Neural cell (in vitro differentiated cells): ENCODE measurements around the gene RASAL1.

ENCODE experiments used
- EP300 ChIP-seq: fragments of 450-650 bp; conservative IDR thresholded peaks from 2 replicates; pipeline ENCODE4 v1.6.1; 2014; ENCODE audit warnings: antibody characterized with exemption, mild to moderate bottlenecking, moderate library complexity; ENCODE audit not compliant: poor library complexity, severe bottlenecking
- EZH2 ChIP-seq: fragments of 200-600, 300-800 bp; shearing (Covaris generic), sonication (generic); IDR thresholded peaks from 2 replicates; pipeline ENCODE4 v1.6.1; 2014; ENCODE audit warnings: antibody characterized with exemption, low read length, borderline replicate concordance, mild to moderate bottlenecking; ENCODE audit not compliant: insufficient read depth, poor library complexity, severe bottlenecking
- POLR2AphosphoS5 ChIP-seq: IDR thresholded peaks from 2 replicates; pipeline ENCODE4 v1.6.1; 2012
- RAD21 ChIP-seq: fragments of 450-650 bp; conservative IDR thresholded peaks from 2 replicates; pipeline ENCODE4 v1.6.1; 2014; ENCODE audit warnings: antibody characterized with exemption, mild to moderate bottlenecking, moderate library complexity
- SMC3 ChIP-seq: fragments of 450-650 bp; conservative IDR thresholded peaks from 2 replicates; pipeline ENCODE4 v1.6.1; 2014; ENCODE audit warnings: antibody characterized with exemption, mild to moderate bottlenecking, moderate library complexity; ENCODE audit not compliant: poor library complexity
- TAF1 ChIP-seq: IDR thresholded peaks from 2 replicates; pipeline ENCODE4 v1.6.1; 2012; ENCODE audit warnings: low read depth
- TF ChIP-seq, protein P1 (sequence below): fragments of 450-650 bp; IDR thresholded peaks from 2 replicates; pipeline ENCODE4 v1.5.1; 2014; ENCODE audit warnings: antibody characterized with exemption, mild to moderate bottlenecking, moderate library complexity; ENCODE audit not compliant: poor library complexity, severe bottlenecking
- TF ChIP-seq, protein P2 (sequence below): IDR thresholded peaks from 2 replicates; pipeline ENCODE4 v1.6.1; 2012; ENCODE audit warnings: borderline replicate concordance

DNA sequence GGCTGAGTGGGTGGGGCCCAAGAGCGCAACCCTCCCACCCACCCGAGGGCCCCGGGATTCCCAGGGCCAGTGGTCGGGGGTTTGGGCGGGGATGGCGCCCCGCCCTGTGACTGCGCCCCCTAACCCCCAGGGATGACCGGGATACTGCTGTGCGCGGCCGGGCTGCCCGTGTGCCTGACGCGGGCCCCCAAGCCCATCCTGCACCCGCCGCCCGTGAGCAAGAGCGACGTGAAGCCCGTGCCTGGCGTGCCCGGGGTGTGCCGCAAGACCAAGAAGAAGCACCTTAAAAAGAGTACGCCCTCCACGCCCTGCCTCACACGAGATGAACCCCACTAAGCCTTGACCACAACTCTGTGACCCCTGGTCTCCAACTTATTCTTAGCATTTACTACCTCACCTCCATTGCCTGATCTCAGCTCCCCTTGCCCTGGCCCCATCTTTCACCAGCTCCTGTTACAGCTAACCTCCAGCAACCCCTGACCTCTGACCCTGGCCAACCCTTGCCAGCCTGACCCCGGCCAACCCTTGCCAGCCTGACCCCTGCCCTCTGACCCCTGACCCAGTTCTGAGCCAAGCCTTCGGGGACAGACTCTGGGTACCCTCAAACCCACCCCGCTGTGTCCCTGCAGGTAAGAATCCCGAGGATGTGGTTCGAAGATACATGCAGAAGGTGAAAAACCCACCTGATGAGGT, 42.0 kb downstream of the RASAL1 start:
- TF ChIP-seq, protein P1, sequence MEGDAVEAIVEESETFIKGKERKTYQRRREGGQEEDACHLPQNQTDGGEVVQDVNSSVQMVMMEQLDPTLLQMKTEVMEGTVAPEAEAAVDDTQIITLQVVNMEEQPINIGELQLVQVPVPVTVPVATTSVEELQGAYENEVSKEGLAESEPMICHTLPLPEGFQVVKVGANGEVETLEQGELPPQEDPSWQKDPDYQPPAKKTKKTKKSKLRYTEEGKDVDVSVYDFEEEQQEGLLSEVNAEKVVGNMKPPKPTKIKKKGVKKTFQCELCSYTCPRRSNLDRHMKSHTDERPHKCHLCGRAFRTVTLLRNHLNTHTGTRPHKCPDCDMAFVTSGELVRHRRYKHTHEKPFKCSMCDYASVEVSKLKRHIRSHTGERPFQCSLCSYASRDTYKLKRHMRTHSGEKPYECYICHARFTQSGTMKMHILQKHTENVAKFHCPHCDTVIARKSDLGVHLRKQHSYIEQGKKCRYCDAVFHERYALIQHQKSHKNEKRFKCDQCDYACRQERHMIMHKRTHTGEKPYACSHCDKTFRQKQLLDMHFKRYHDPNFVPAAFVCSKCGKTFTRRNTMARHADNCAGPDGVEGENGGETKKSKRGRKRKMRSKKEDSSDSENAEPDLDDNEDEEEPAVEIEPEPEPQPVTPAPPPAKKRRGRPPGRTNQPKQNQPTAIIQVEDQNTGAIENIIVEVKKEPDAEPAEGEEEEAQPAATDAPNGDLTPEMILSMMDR, result no peak
- TF ChIP-seq EZH2, result no peak
- no peak for TF ChIP-seq POLR2AphosphoS5
- no peak for TF ChIP-seq RAD21
- no peak for TF ChIP-seq TAF1
- TF ChIP-seq, protein P2, sequence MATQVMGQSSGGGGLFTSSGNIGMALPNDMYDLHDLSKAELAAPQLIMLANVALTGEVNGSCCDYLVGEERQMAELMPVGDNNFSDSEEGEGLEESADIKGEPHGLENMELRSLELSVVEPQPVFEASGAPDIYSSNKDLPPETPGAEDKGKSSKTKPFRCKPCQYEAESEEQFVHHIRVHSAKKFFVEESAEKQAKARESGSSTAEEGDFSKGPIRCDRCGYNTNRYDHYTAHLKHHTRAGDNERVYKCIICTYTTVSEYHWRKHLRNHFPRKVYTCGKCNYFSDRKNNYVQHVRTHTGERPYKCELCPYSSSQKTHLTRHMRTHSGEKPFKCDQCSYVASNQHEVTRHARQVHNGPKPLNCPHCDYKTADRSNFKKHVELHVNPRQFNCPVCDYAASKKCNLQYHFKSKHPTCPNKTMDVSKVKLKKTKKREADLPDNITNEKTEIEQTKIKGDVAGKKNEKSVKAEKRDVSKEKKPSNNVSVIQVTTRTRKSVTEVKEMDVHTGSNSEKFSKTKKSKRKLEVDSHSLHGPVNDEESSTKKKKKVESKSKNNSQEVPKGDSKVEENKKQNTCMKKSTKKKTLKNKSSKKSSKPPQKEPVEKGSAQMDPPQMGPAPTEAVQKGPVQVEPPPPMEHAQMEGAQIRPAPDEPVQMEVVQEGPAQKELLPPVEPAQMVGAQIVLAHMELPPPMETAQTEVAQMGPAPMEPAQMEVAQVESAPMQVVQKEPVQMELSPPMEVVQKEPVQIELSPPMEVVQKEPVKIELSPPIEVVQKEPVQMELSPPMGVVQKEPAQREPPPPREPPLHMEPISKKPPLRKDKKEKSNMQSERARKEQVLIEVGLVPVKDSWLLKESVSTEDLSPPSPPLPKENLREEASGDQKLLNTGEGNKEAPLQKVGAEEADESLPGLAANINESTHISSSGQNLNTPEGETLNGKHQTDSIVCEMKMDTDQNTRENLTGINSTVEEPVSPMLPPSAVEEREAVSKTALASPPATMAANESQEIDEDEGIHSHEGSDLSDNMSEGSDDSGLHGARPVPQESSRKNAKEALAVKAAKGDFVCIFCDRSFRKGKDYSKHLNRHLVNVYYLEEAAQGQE, result no peak
- no peak for TF ChIP-seq EP300
- no peak for TF ChIP-seq SMC3
